ENCODE data around the gene TMF1. TPM values are rescaled to one million over a fixed set of nuclear protein-coding genes. Genes with fewer than 3 reads are reported as not detected.

The TMF1 gene
- total and polyA plus RNA-seq, 2 experiments from 2014 or later, result 18.4 to 21.6 TPM

DNA sequence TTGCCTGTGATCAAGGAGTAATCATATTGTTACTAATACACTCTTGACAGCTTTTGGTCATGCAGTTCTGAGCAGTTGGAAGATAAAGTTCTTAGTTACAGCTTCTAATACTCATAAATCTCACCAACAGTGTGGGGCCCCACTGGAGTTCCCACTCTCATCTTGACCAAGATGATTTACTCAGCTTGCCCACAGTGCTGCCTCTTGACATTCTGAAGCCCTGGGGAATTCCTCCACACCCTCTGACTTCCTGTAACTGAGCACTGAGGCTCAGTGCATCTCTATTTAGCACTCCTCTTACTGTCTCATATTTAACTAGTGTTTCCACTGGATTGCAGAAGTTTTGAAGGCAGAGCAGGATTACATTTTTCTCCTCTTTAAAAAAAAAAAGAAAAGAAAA, 30.7 kb upstream of the TMF1 start:
- no peaks in the 10 kb centered on the region for H3K9me3 ChIP-seq (ENCODE audit: low read depth)
- no peaks in the 10 kb centered on the region for H3K36me3 ChIP-seq
- no peak overlapping the region for H3K4me3 ChIP-seq
- peaks cover 53% of the 10 kb centered on the region for H3K4me1 ChIP-seq (ENCODE audit: low read depth)
- H3K27ac ChIP-seq, result peak overlapping the region; percentile 62
- H3K27me3 ChIP-seq, result no peaks in the 10 kb centered on the region
- DNase-seq (ENCODE audit: low read depth in 1 of 2, low spot score in 1 of 2), result peak; percentile 58 to 76
- TF ChIP-seq, protein P1, sequence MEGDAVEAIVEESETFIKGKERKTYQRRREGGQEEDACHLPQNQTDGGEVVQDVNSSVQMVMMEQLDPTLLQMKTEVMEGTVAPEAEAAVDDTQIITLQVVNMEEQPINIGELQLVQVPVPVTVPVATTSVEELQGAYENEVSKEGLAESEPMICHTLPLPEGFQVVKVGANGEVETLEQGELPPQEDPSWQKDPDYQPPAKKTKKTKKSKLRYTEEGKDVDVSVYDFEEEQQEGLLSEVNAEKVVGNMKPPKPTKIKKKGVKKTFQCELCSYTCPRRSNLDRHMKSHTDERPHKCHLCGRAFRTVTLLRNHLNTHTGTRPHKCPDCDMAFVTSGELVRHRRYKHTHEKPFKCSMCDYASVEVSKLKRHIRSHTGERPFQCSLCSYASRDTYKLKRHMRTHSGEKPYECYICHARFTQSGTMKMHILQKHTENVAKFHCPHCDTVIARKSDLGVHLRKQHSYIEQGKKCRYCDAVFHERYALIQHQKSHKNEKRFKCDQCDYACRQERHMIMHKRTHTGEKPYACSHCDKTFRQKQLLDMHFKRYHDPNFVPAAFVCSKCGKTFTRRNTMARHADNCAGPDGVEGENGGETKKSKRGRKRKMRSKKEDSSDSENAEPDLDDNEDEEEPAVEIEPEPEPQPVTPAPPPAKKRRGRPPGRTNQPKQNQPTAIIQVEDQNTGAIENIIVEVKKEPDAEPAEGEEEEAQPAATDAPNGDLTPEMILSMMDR (IDR thresholded peaks at IDR 0.05; ENCODE audit: low read depth, low read length), result no peak

DNA sequence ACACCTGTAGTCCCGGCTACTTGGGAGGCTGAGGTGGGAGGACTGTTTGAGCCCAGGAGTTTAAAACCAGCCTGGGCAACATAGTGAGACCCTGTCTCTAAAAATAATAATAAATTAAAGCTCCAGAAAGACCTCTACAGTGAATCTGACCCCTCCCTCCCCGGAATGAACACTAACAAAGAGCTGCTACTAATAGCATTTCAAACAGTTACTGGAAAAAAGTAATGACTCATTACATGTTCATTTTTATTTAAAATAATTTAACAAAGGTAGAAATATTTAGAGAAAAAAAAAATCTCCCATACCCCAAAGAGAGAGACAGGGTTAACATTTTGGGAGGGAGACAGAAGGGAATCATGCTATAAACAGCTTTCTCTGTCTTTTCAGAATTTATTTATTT, 30.2 kb upstream of the TMF1 start:
- Histone ChIP-seq H3K27ac (peak overlapping the region; percentile 62), H3K4me1 (ENCODE audit: low read depth) (peaks cover 49% of the 10 kb centered on the region)
- TF ChIP-seq, protein P1 (IDR thresholded peaks at IDR 0.05; ENCODE audit: low read depth, low read length), result no peak

DNA sequence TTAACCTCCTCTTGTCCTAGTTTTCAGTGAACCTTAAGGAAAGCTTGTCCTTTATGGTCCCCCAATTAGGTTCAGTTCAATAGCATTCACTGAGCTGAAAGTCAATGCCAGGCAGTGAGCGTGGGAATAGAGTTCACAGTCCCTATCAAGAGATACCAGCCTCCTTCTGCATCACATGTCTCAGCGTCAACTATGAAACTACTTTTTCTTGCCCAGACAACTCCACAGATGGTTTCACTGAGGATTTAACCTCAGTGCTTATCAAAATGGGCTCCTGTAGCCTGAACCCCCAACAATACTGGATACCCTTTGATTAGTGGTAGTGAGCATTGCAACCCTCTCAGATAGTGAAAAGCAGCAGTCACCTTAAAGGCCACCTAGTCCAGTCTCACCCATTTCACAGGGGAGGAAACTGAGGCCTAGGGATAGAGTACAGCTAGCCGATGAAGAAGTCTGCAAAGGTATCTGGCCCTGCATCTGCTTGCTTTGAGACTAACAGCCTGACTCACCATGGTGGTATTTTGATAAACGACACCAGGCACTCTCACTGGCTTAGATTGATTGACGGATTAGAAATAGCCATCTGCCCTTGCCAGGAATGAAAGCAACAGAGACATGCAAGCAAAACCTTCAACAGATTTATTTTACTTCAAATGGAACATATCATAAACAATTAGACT, 29.6 kb upstream of the TMF1 start:
- H3K9me3 ChIP-seq (ENCODE audit: low read depth), result no peaks in the 10 kb centered on the region
- TF ChIP-seq, protein P1 (IDR thresholded peaks at IDR 0.05; ENCODE audit: low read depth, low read length), result no peak
- no peak for DNase-seq (ENCODE audit: low read depth in 1 of 2, low spot score in 1 of 2)

More for the DNA sequence above, 30.2 kb upstream of the TMF1 start:
- Histone ChIP-seq H3K27me3 (no peaks in the 10 kb centered on the region), H3K36me3 (no peaks in the 10 kb centered on the region), H3K9me3 (ENCODE audit: low read depth) (no peaks in the 10 kb centered on the region), H3K4me3 (no peak overlapping the region)
- DNase-seq (ENCODE audit: low read depth in 1 of 2, low spot score in 1 of 2), result no peak

DNA sequence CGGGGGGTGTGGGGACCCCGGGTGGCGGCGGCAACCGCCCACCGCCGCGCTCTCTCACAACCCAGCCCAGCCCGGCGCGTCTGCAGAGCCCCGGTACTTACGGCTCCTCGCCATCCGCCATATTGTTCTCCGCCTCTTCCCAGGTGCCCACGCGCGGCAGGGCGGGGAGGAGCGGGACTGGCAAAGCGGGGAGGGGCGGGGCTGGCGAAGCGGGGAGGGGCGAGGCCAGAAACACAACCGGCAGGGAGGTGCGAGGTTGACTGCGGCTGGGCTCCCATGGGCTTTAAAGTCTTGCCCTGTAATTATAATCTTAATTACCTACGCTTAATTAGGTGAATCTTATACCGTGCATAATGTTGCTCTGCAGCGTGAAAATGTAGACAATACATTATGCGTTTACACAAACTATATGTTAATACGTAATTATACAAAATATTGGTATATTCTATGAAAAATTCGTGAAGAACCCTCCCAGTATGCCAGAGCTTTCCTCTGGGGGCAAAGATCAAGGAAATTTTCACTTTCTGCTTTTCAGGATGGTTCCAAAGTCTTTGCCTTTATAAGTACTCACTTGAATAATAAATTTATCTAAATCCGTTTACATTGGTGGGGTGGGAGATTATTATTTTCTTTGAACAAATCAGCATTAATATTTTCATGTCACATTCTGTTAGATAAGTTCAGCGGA, 28.2 kb upstream of the TMF1 start, which contains the start of gene UBA3:
TSS of gene UBA3 (minus strand) at position 133 of the 688 bp plus-strand sequence. CDS start at position 121, 12 bp downstream.
- H3K27ac ChIP-seq, result peak within 1 kb of the TSS; percentile 93
- TF ChIP-seq, protein P1 (IDR thresholded peaks at IDR 0.05; ENCODE audit: low read depth, low read length), result no peak
- H3K27me3 ChIP-seq, result no peaks in the 10 kb centered on the region
- H3K4me3 ChIP-seq, result peak within 1 kb of the TSS; percentile 96
- DNase-seq (ENCODE audit: low read depth in 1 of 2, low spot score in 1 of 2), result peak; percentile 90 to 95
- peaks cover 33% of the 10 kb centered on the region for H3K4me1 ChIP-seq (ENCODE audit: low read depth)
- H3K36me3 ChIP-seq, result no peaks in the 10 kb centered on the region
- H3K9me3 ChIP-seq (ENCODE audit: low read depth), result no peaks in the 10 kb centered on the region

More for the DNA sequence above, 29.6 kb upstream of the TMF1 start:
- H3K27ac ChIP-seq, result peak overlapping the region; percentile 62
- H3K27me3 ChIP-seq, result no peaks in the 10 kb centered on the region
- peaks cover 42% of the 10 kb centered on the region for H3K4me1 ChIP-seq (ENCODE audit: low read depth)
- no peaks in the 10 kb centered on the region for H3K36me3 ChIP-seq
- H3K4me3 ChIP-seq, result no peak overlapping the region

DNA sequence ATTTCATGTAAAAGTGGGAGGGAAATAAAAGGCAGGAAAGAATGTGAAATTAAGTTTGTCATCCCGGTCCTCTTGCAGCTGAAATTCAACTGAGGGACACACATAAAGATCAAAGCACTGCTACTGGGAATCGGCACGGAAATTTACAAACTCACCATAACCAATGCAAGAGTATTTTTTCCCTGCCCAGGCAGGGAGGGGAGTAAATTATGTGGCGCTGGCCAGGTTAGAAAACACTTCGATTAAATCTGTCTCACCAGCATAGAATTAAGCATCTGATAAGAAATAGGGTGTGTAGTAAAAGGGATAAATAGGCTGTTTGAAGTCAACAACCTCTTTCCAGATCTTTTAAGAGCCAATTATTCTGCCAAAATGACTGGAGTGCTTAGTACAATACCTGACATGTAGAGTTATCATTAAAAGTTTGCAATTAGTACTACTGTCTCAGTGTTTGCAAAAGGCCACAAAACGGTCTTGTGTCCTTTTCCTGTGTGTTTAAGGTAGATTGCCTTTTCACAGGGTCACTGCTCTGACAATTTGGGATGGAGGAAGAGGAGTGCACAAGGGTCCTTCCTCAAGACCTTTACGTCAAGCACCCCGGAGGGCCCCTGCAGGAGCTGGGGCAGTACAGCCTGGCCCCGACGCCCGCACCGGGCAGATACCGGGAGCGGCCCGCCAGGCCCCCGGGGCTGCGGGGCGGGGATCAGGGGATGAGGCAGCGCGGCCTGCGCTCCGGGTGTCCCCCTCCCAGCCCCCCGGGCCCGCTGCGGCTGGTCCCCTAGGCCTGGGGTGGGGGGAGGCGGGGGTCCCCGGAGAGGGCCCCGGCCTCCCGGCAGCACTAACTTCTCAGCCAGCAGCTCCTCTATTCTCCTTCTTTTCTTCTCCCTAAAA, 27.4 kb upstream of the TMF1 start:
- H3K27me3 ChIP-seq, result no peaks in the 10 kb centered on the region
- H3K4me3 ChIP-seq, result peak overlapping the region; percentile 96
- H3K36me3 ChIP-seq, result peaks cover 4% of the 10 kb centered on the region
- TF ChIP-seq, protein P1 (IDR thresholded peaks at IDR 0.05; ENCODE audit: low read depth, low read length), result no peak
- peak in 1 of 2 donors; percentile 43 for DNase-seq (ENCODE audit: low read depth in 1 of 2, low spot score in 1 of 2)
- peaks cover 32% of the 10 kb centered on the region for H3K4me1 ChIP-seq (ENCODE audit: low read depth)
- no peaks in the 10 kb centered on the region for H3K9me3 ChIP-seq (ENCODE audit: low read depth)
- H3K27ac ChIP-seq, result peak overlapping the region; percentile 93

Data from cardiac muscle cell (in vitro differentiated cells and primary cell).